ENCODE measurements around the gene TMEM139.

GRCh38 chr7:143280160-143280559 lies 4.6 kb upstream of the TMEM139 start:
- TF ChIP-seq, protein P1, sequence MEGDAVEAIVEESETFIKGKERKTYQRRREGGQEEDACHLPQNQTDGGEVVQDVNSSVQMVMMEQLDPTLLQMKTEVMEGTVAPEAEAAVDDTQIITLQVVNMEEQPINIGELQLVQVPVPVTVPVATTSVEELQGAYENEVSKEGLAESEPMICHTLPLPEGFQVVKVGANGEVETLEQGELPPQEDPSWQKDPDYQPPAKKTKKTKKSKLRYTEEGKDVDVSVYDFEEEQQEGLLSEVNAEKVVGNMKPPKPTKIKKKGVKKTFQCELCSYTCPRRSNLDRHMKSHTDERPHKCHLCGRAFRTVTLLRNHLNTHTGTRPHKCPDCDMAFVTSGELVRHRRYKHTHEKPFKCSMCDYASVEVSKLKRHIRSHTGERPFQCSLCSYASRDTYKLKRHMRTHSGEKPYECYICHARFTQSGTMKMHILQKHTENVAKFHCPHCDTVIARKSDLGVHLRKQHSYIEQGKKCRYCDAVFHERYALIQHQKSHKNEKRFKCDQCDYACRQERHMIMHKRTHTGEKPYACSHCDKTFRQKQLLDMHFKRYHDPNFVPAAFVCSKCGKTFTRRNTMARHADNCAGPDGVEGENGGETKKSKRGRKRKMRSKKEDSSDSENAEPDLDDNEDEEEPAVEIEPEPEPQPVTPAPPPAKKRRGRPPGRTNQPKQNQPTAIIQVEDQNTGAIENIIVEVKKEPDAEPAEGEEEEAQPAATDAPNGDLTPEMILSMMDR (IDR thresholded peaks at IDR 0.05): no peak
- TF ChIP-seq POLR2A (IDR thresholded peaks at IDR 0.05; ENCODE audit: low read depth) (no peak), POLR2AphosphoS5 (IDR thresholded peaks at IDR 0.05) (no peak), EP300 (IDR thresholded peaks at IDR 0.05) (no peak)
